HEK293 (cell line): ENCODE data around the gene BCL2A1.

ENCODE experiments used
- REPIN1 ChIP-seq: fragments of 450-650 bp; formaldehyde crosslinking; IDR thresholded peaks from 2 replicates; pipeline ENCODE4 v1.5.1; 2017; ENCODE audit warnings: missing biosample characterization, missing genetic modification characterization, low read depth
- WT1 ChIP-seq: fragments of 450-650 bp; formaldehyde crosslinking; IDR thresholded peaks from 2 replicates; pipeline ENCODE4 v1.5.1; 2016; ENCODE audit warnings: missing biosample characterization, missing genetic modification characterization
- ZBTB21 ChIP-seq: fragments of 450-650 bp; formaldehyde crosslinking; IDR thresholded peaks from 2 replicates; pipeline ENCODE4 v1.5.1; 2017; ENCODE audit warnings: missing biosample characterization, missing genetic modification characterization
- ZFP69B ChIP-seq: fragments of 450-650 bp; formaldehyde crosslinking; IDR thresholded peaks from 2 replicates; pipeline ENCODE4 v1.5.1; 2016; ENCODE audit warnings: missing biosample characterization, missing genetic modification characterization
- ZNF239 ChIP-seq: fragments of 450-650 bp; formaldehyde crosslinking; IDR thresholded peaks from 2 replicates; pipeline ENCODE4 v1.5.1; 2016; ENCODE audit warnings: missing biosample characterization, missing genetic modification characterization
- ZNF311 ChIP-seq: fragments of 450-650 bp; formaldehyde crosslinking; IDR thresholded peaks from 2 replicates; pipeline ENCODE4 v1.5.1; 2017; ENCODE audit warnings: missing biosample characterization, missing genetic modification characterization, borderline replicate concordance
- ZNF514 ChIP-seq: fragments of 450-650 bp; formaldehyde crosslinking; IDR thresholded peaks from 2 replicates; pipeline ENCODE4 v1.5.1; 2016; ENCODE audit warnings: missing biosample characterization, missing genetic modification characterization
- TF ChIP-seq, protein P1 (sequence below): fragments of 450-650 bp; formaldehyde crosslinking; IDR thresholded peaks from 2 replicates; pipeline ENCODE4 v1.5.1; 2016; ENCODE audit warnings: missing biosample characterization, missing genetic modification characterization
- TF ChIP-seq, protein P2 (sequence below): fragments of 450-650 bp; formaldehyde crosslinking; IDR thresholded peaks from 2 replicates; pipeline ENCODE4 v1.5.1; 2016; ENCODE audit warnings: missing biosample characterization, missing genetic modification characterization, low read depth

DNA sequence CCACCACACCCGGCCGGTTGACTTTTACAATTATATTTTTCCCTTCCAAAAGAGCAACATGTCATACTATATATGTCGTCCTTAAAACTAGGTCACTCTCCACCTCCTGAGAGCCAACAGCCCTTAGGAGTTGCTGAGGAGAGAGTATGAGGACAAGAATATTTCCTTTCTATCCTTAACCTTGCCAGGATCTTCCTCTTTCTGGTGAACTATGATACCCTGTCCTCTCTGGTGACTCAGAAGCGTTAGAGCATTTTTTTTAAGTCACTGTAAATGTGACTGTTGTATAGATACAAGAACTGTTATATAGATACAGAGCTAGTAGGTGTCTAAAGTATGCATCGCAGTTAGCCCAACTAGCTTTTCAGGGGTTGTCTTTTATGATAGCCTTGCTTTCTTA is 40.5 kb downstream of the BCL2A1 start:
- no peak for TF ChIP-seq ZFP69B (tag by site-specific recombination)
- TF ChIP-seq WT1 (tag by site-specific recombination) = no peak
- TF ChIP-seq, protein P1, sequence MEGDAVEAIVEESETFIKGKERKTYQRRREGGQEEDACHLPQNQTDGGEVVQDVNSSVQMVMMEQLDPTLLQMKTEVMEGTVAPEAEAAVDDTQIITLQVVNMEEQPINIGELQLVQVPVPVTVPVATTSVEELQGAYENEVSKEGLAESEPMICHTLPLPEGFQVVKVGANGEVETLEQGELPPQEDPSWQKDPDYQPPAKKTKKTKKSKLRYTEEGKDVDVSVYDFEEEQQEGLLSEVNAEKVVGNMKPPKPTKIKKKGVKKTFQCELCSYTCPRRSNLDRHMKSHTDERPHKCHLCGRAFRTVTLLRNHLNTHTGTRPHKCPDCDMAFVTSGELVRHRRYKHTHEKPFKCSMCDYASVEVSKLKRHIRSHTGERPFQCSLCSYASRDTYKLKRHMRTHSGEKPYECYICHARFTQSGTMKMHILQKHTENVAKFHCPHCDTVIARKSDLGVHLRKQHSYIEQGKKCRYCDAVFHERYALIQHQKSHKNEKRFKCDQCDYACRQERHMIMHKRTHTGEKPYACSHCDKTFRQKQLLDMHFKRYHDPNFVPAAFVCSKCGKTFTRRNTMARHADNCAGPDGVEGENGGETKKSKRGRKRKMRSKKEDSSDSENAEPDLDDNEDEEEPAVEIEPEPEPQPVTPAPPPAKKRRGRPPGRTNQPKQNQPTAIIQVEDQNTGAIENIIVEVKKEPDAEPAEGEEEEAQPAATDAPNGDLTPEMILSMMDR (tag by site-specific recombination) = no peak
- no peak for TF ChIP-seq ZNF311
- TF ChIP-seq ZBTB21 = no peak
- TF ChIP-seq ZNF514 = no peak
- no peak for TF ChIP-seq ZNF239 (tag by site-specific recombination)
- TF ChIP-seq REPIN1 (tag by site-specific recombination) = no peak
- TF ChIP-seq, protein P2, sequence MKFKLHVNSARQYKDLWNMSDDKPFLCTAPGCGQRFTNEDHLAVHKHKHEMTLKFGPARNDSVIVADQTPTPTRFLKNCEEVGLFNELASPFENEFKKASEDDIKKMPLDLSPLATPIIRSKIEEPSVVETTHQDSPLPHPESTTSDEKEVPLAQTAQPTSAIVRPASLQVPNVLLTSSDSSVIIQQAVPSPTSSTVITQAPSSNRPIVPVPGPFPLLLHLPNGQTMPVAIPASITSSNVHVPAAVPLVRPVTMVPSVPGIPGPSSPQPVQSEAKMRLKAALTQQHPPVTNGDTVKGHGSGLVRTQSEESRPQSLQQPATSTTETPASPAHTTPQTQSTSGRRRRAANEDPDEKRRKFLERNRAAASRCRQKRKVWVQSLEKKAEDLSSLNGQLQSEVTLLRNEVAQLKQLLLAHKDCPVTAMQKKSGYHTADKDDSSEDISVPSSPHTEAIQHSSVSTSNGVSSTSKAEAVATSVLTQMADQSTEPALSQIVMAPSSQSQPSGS (tag by site-specific recombination) = no peak
